ENCODE results near the gene ZFP69. TPM values are rescaled to one million over a fixed set of nuclear protein-coding genes. Genes with fewer than 3 reads are reported as not detected.

Gene ZFP69
- total RNA-seq, 1 experiment from 2014 or later = 0.15 TPM

Other genes starting within 250 kb of the ZFP69 start
- not detected in 2 replicates for gene TMCO2, start 229.4 kb upstream of the ZFP69 start, total RNA-seq (2014; rRNA removed)
- gene ZMPSTE24, start 219.1 kb upstream of the ZFP69 start, total RNA-seq (2014; rRNA removed) = 68.7 and 76.1 TPM in 2 replicates
- 4.4 and 7.0 TPM in 2 replicates for gene COL9A2, start 160.0 kb upstream of the ZFP69 start, total RNA-seq (2014; rRNA removed)
- gene SMAP2, start 103.6 kb upstream of the ZFP69 start, total RNA-seq (2014; rRNA removed) = 48.1 and 51.0 TPM in 2 replicates
- gene ZFP69B, start 26.8 kb upstream of the ZFP69 start, total RNA-seq (2014; rRNA removed) = 2.5 and 3.0 TPM in 2 replicates
- 6.3 and 7.4 TPM in 2 replicates for gene EXO5, start 31.5 kb downstream of the ZFP69 start, total RNA-seq (2014; rRNA removed)
- gene ZNF684, start 54.3 kb downstream of the ZFP69 start, total RNA-seq (2014; rRNA removed) = 2.1 and 6.0 TPM in 2 replicates
- gene RIMS3, start 188.4 kb downstream of the ZFP69 start, total RNA-seq (2014; rRNA removed) = 2.9 and 4.2 TPM in 2 replicates
- gene NFYC, start 214.4 kb downstream of the ZFP69 start, total RNA-seq (2014; rRNA removed) = 49.4 and 52.6 TPM in 2 replicates